PC-3 (cell line): ENCODE data around the gene QRICH1. TPM values are rescaled to one million over a fixed set of nuclear protein-coding genes. Genes with fewer than 3 reads are reported as not detected.

Experiments
- ATAC-seq: fragments of 200-7000 bp; cut with Tn5 transposase; 2 replicates; pipeline ENCODE4 v1.9.1; 2020; ENCODE audit warnings: mild to moderate bottlenecking, moderate library complexity
- BruUV-seq: library from RNA; stranded (reverse); fragments of 400-500 nt; replicated peaks from 2 replicates; lab custom pipeline; 2021; lab: Mats Ljungman, UMichigan
- CTCF ChIA-PET: fragments of 300-600 bp; sonication (Branson Sonifier 250); formaldehyde crosslinking; loops from one replicate; lab custom pipeline; 2022; ENCODE audit warnings: antibody characterized with exemption; lab: Charles Lee
- POLR2A ChIA-PET: fragments of 300-600 bp; sonication (Branson Sonifier 250); formaldehyde crosslinking; loops from one replicate; lab custom pipeline; 2022; ENCODE audit warnings: antibody characterized with exemption; ENCODE audit not compliant: unreplicated experiment; lab: Charles Lee
- DNase-seq: peaks from one replicate; pipeline ENCODE4 v3.0.0-alpha.2; 2015
- H2AFZ ChIP-seq: fragments of 300-600 bp; sonication (generic); 2 replicates; pipeline ENCODE4 v1.6.0; 2016; ENCODE audit warnings: antibody characterized with exemption, low read length
- H3F3A ChIP-seq: fragments of 300-600 bp; sonication (generic); one replicate; pipeline ENCODE4 v1.6.0; 2017; ENCODE audit warnings: antibody characterized with exemption, low read length, control low read depth, mild to moderate bottlenecking; ENCODE audit not compliant: unreplicated experiment
- H3K27ac ChIP-seq: fragments of 300-600 bp; sonication (generic); 2 replicates; pipeline ENCODE4 v1.5.1; 2016; ENCODE audit warnings: mild to moderate bottlenecking, low read length
- H3K27me3 ChIP-seq: fragments of 300-600 bp; sonication (generic); 2 replicates; pipeline ENCODE4 v1.6.1; 2016; ENCODE audit warnings: low read length, mixed read lengths
- H3K36me3 ChIP-seq: fragments of 300-600 bp; sonication (generic); 2 replicates; pipeline ENCODE4 v1.6.1; 2016; ENCODE audit warnings: low read depth, mixed run types, low read length, mixed read lengths
- H3K4me1 ChIP-seq: fragments of 300-600 bp; sonication (generic); 2 replicates; pipeline ENCODE4 v1.5.1; 2016; ENCODE audit warnings: low read length; ENCODE audit not compliant: insufficient read depth
- H3K4me2 ChIP-seq: fragments of 300-600 bp; sonication (generic); 2 replicates; pipeline ENCODE4 v1.6.0; 2016; ENCODE audit warnings: low read length
- H3K4me3 ChIP-seq: fragments of 300-600 bp; sonication (generic); 2 replicates; pipeline ENCODE4 v1.5.1; 2016; ENCODE audit warnings: mild to moderate bottlenecking, low read length, mixed read lengths
- H3K79me2 ChIP-seq: fragments of 300-600 bp; sonication (generic); 2 replicates; pipeline ENCODE4 v1.6.1; 2017; ENCODE audit warnings: low read length, mixed read lengths
- H3K9ac ChIP-seq: fragments of 300-600 bp; sonication (generic); 2 replicates; pipeline ENCODE4 v1.6.0; 2016; ENCODE audit warnings: mild to moderate bottlenecking, low read length
- H3K9me2 ChIP-seq: fragments of 300-600 bp; sonication (generic); replicated peaks from 2 replicates; pipeline ENCODE4 v1.6.1; 2016; ENCODE audit warnings: mixed run types, low read length, mixed read lengths
- H3K9me3 ChIP-seq: fragments of 300-600 bp; sonication (generic); 2 replicates; pipeline ENCODE4 v1.6.1; 2016; ENCODE audit warnings: low read length, mixed read lengths
- H4K20me1 ChIP-seq: fragments of 300-600 bp; sonication (generic); 2 replicates; pipeline ENCODE4 v1.6.1; 2016; ENCODE audit warnings: low read length, mixed read lengths
- EZH2 ChIP-seq: fragments of 300-600 bp; sonication (generic); IDR thresholded peaks from one replicate; pipeline ENCODE4 v1.6.1; 2017; ENCODE audit warnings: antibody characterized with exemption, mild to moderate bottlenecking, low read length; ENCODE audit not compliant: unreplicated experiment
- EZH2phosphoT487 ChIP-seq: fragments of 300-600 bp; sonication (generic); IDR thresholded peaks from 2 replicates; pipeline ENCODE4 v1.6.1; 2018; ENCODE audit warnings: mild to moderate bottlenecking, antibody characterized with exemption, low read length, borderline replicate concordance
- intact Hi-C: fragments of 100-400 bp; cut with micrococcal nuclease; formaldehyde crosslinking; loops from 2 replicates; pipeline ENCODE4 v1.9.0; 2023
- total RNA-seq: library from RNA; depleted of rRNA; stranded (reverse); fragments of >200 nt; gene quantifications from 2 replicates; pipeline ENCODE4 v1.2.3, GENCODE V29; 2014
- TF ChIP-seq, protein P1 (sequence below): fragments of 300-600 bp; sonication (generic); conservative IDR thresholded peaks from 2 replicates; pipeline ENCODE4 v1.5.1; 2017; ENCODE audit warnings: antibody characterized with exemption, low read depth, mild to moderate bottlenecking, low read length

QRICH1 gene
- total RNA-seq, 1 experiment from 2014 or later: 90.2 TPM

DNA sequence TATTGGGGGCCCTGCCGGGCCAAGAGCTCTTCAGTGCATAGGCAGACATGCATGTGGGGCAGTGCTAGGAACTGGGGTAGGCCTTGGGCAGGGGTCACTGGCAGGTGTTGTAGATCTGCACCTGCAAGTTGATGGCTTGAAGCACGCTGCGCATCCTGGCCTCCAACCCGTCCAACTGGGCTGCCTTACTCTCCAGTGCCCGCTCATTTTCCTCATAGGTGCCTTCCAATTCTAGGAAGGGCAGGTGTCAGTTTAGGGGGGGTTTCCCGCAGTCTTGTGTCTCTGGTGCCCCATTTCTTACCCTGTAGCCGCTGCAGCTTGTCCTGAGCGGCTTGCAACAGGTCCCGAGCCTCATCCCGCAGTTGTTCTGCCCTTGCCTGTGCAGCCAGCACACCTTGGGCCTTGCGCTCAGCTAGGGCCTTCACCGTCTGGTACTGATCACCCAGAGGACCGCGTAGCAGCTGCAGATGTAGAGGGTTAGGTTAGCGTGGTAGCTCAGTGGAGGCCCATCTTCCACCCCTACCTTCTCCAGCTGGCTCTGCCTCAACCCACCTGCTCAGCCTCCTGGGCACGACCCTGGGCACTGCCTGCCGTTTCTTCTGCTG is 27.4 kb upstream of the QRICH1 start:
- POLR2A ChIA-PET: interaction anchor here (0.6 to 1.2 kb wide), 6 partner anchors 11 to 1211 kb away, joined by 3 to 9 read pairs (median 4); partner anchors contain the start of gene QRICH1
- peaks cover 20% of the 10 kb centered on the region for H3K79me2 ChIP-seq
- peak overlapping the region; percentile 96; the same call in 1 of the 2 replicates for H3K4me2 ChIP-seq
- TSS peak; percentile 69 for BruUV-seq
- H4K20me1 ChIP-seq: no peaks in the 10 kb centered on the region
- no peaks in the 10 kb centered on the region for H3K27me3 ChIP-seq
- H3K36me3 ChIP-seq: peaks cover 28% of the 10 kb centered on the region
- peak overlapping the region; percentile 96 for H3K9ac ChIP-seq
- TF ChIP-seq, protein P1, sequence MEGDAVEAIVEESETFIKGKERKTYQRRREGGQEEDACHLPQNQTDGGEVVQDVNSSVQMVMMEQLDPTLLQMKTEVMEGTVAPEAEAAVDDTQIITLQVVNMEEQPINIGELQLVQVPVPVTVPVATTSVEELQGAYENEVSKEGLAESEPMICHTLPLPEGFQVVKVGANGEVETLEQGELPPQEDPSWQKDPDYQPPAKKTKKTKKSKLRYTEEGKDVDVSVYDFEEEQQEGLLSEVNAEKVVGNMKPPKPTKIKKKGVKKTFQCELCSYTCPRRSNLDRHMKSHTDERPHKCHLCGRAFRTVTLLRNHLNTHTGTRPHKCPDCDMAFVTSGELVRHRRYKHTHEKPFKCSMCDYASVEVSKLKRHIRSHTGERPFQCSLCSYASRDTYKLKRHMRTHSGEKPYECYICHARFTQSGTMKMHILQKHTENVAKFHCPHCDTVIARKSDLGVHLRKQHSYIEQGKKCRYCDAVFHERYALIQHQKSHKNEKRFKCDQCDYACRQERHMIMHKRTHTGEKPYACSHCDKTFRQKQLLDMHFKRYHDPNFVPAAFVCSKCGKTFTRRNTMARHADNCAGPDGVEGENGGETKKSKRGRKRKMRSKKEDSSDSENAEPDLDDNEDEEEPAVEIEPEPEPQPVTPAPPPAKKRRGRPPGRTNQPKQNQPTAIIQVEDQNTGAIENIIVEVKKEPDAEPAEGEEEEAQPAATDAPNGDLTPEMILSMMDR: no peak
- CTCF ChIA-PET: interaction anchor here (0.5 kb wide), 1 partner anchor 50 kb away, joined by 3 read pairs; the partner anchor contains the start of gene KLHDC8B
- no peaks in the 10 kb centered on the region for H3K9me3 ChIP-seq
- peak overlapping the region; percentile 85 for H3K4me3 ChIP-seq
- H3K9me2 ChIP-seq: no peaks in the 10 kb centered on the region
- intact Hi-C loops: no loop called here
- no peak for DNase-seq
- peak overlapping the region; percentile 83 for H3K27ac ChIP-seq
- peaks cover 15% of the 10 kb centered on the region for H3K4me1 ChIP-seq
- peaks cover 7% of the 10 kb centered on the region for H3F3A ChIP-seq
- H2AFZ ChIP-seq: peak overlapping the region; percentile 55
- ATAC-seq: no peak

DNA sequence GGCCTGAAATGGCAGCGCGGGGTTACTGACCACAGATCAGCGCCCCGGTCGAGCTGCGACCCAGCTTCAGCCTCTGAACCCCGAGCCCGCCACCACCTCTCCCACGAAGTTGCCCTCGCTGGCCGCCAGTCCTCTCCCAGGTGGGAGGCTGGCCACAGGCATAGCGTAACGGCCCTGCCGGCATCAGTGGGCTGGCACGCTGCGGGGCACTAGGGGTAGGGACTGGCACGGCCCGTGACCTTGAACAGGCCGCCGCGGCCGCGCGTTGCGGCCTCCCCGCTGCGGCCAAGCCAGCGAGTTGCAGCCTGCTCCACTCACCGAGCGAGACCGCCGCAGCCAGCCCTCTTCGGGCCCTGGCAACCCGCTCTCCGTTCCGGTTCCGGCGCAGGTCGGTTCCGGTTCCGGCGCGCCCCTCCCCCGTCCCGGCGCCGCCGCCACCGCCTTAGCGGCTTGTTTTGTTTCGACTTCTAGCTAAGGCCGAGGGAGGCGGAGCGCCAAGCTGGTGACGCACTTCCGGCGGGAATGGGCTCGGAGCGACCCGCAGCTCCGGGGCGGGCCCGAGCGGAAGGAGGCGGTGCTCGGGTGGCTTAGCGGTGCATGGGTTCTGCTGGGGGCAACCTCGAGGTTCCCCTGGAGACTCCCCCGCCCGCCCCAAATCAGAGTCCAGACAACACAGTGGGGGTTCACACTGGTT is 26.7 kb upstream of the QRICH1 start, which contains the start of gene USP19:
Gene USP19, minus strand, starts transcription at position 386 of the 694 bp plus-strand sequence. CDS start 1,678 bp downstream, outside the sequence.
- peaks cover 7% of the 10 kb centered on the region for H3F3A ChIP-seq
- H3K36me3 ChIP-seq: peaks cover 35% of the 10 kb centered on the region
- ChIA-PET POLR2A (interaction anchor here (0.6 to 1.2 kb wide), 7 partner anchors 12 to 1211 kb away, joined by 3 to 9 read pairs (median 4); partner anchors contain the start of gene QRICH1), CTCF (no interaction called here)
- peak within 1 kb of the TSS; percentile 96 for H3K9ac ChIP-seq
- H3K9me3 ChIP-seq: no peaks in the 10 kb centered on the region
- no TSS peak for BruUV-seq
- DNase-seq: peak; percentile 94
- H3K79me2 ChIP-seq: peaks cover 20% of the 10 kb centered on the region
- no peaks in the 10 kb centered on the region for H3K27me3 ChIP-seq
- ATAC-seq: peak; percentile 89
- no peaks in the 10 kb centered on the region for H3K9me2 ChIP-seq
- H2AFZ ChIP-seq: peak within 1 kb of the TSS; percentile 55
- H3K4me1 ChIP-seq: peaks cover 15% of the 10 kb centered on the region
- H4K20me1 ChIP-seq: no peaks in the 10 kb centered on the region
- intact Hi-C loops: no loop called here
- TF ChIP-seq EZH2 (no peak), EZH2phosphoT487 (no peak)
- TF ChIP-seq, protein P1: no peak
- peak within 1 kb of the TSS; percentile 85 for H3K4me3 ChIP-seq
- H3K27ac ChIP-seq: peak within 1 kb of the TSS; percentile 83
- peak within 1 kb of the TSS; percentile 96 for H3K4me2 ChIP-seq
